Liver (tissue), 3 donors: ENCODE data around the gene CCDC137.

Experiments used
- ATF3 ChIP-seq: IDR thresholded peaks from 2 replicates; pipeline ENCODE4 v1.6.1; 2016; ENCODE audit warnings: antibody characterized with exemption
- CTCF ChIP-seq: fragments of 150-350 bp; IDR thresholded peaks from 2 replicates; pipeline ENCODE4 v1.5.1; 2017; ENCODE audit warnings: improper control_type of control experiment, low read depth, low read length; ENCODE audit not compliant: missing input control
- EGR1 ChIP-seq, 2 donors: IDR thresholded peaks; 2 replicates each; pipeline ENCODE4 v1.6.1; 2016 to 2018; ENCODE audit warnings: antibody characterized with exemption in 2 of 2, low read depth in 2 of 2
- FOXA2 ChIP-seq: IDR thresholded peaks from 2 replicates; pipeline ENCODE4 v1.6.1; 2016; ENCODE audit warnings: antibody characterized with exemption
- GABPA ChIP-seq, 2 donors: IDR thresholded peaks in 1 of 2; conservative IDR thresholded peaks in 1 of 2; 2 replicates each; pipeline ENCODE4 v1.6.1; 2016; ENCODE audit warnings: antibody characterized with exemption in 2 of 2, mild to moderate bottlenecking in 1 of 2, moderate library complexity in 1 of 2
- RAD21 ChIP-seq, 2 donors: IDR thresholded peaks; 2 replicates each; pipeline ENCODE4 v1.6.1; 2016; ENCODE audit warnings: antibody characterized with exemption in 2 of 2, mild to moderate bottlenecking in 2 of 2
- REST ChIP-seq: IDR thresholded peaks from 2 replicates; pipeline ENCODE4 v1.6.1; 2016; ENCODE audit warnings: antibody characterized with exemption, mild to moderate bottlenecking
- RXRA ChIP-seq, 2 donors: IDR thresholded peaks; 2 replicates each; pipeline ENCODE4 v1.6.1; 2017 to 2018; ENCODE audit warnings: antibody characterized with exemption in 2 of 2, mild to moderate bottlenecking in 1 of 2
- TAF1 ChIP-seq: conservative IDR thresholded peaks from 2 replicates; pipeline ENCODE4 v1.6.1; 2016; ENCODE audit warnings: antibody characterized with exemption, mild to moderate bottlenecking
- TF ChIP-seq, protein P1 (sequence below): IDR thresholded peaks from 2 replicates; pipeline ENCODE4 v1.6.1; 2016; ENCODE audit warnings: antibody characterized with exemption
- TF ChIP-seq, protein P2 (sequence below): IDR thresholded peaks from 2 replicates; pipeline ENCODE4 v1.6.1; 2016; ENCODE audit warnings: antibody characterized with exemption
- donor health status: healthy.
- donor health status: healthy.

DNA sequence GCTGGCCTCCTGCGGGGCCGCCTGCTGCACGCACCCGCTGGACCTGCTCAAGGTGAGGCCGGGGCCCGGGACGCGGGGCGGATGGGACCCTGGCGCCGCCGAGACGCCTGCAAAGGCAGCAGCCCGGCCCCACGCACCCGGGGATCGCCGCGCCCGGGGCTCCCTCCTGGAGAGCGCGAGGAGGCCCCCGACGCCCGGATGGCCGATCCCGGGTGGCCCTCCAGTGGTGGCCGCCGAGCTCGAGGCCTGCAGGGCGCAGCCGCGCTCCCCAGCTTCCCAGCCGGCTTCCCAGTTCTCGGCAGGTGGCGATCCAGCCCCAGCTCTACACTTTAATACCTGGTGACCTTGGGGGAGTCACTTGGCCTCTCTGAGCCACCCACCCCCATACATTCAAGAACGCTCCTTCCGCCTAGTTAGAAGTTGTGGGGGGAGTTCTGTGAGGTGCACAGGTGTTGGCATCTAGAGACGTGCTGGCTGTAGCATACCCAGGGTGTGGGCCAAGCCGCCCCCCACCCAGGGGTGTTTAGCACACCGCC, 46.0 kb downstream of the CCDC137 start:
- TF ChIP-seq, protein P1, sequence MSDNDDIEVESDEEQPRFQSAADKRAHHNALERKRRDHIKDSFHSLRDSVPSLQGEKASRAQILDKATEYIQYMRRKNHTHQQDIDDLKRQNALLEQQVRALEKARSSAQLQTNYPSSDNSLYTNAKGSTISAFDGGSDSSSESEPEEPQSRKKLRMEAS = no peak
- TF ChIP-seq CTCF (peak; percentile 8), REST (no peak), RAD21 (IDR thresholded peaks at IDR 0.05) (no peak), TAF1 (no peak), EGR1 (IDR thresholded peaks at IDR 0.05; ENCODE audit: low read depth in 2 of 2) (no peak), GABPA (IDR thresholded peaks at IDR 0.05 in 1 of 2, conservative IDR thresholded peaks at IDR 0.05 in 1 of 2) (no peak), FOXA2 (no peak), ATF3 (no peak), RXRA (IDR thresholded peaks at IDR 0.05) (no peak)
- TF ChIP-seq, protein P2, sequence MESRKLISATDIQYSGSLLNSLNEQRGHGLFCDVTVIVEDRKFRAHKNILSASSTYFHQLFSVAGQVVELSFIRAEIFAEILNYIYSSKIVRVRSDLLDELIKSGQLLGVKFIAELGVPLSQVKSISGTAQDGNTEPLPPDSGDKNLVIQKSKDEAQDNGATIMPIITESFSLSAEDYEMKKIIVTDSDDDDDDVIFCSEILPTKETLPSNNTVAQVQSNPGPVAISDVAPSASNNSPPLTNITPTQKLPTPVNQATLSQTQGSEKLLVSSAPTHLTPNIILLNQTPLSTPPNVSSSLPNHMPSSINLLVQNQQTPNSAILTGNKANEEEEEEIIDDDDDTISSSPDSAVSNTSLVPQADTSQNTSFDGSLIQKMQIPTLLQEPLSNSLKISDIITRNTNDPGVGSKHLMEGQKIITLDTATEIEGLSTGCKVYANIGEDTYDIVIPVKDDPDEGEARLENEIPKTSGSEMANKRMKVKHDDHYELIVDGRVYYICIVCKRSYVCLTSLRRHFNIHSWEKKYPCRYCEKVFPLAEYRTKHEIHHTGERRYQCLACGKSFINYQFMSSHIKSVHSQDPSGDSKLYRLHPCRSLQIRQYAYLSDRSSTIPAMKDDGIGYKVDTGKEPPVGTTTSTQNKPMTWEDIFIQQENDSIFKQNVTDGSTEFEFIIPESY = no peak
